HG02759 (cell line): ENCODE data around the gene DESI2.
"Not testable (repeated sequence)": the region's sequence is repeated elsewhere in the genome, so short reads cannot be mapped to it uniquely, and the experiment has no call there.

Experiments used
- ATAC-seq: cut with Tn5 transposase; IDR thresholded peaks from one replicate; pipeline ENCODE4 v1.9.1; 2021; ENCODE audit warnings: mild to moderate bottlenecking, moderate library complexity; ENCODE audit not compliant: unreplicated experiment

Gene DESI2

GRCh38 chr1:244654108-244655038 is 1.4 kb downstream of the DESI2 start:
- ATAC-seq = no peak

DNA sequence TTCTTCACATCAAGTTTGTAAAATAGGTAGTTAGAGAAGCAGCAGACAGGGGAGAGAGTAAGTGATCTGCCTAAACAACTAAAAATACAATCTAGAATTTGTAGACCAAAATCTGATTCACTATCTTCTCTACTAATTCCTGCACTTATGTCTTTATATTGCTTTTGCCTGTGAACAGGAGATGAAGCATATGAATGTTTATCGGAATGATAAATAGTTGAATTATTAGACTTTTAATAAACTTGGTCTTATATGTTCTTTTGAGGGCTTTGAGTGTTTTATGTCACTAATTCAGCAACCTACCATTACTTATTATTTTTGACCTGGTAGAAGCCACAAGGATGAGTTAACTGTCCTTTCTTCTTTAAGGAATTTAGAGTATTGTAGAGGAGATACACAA is 2.3 kb downstream of the DESI2 start:
- no peak for ATAC-seq

DNA sequence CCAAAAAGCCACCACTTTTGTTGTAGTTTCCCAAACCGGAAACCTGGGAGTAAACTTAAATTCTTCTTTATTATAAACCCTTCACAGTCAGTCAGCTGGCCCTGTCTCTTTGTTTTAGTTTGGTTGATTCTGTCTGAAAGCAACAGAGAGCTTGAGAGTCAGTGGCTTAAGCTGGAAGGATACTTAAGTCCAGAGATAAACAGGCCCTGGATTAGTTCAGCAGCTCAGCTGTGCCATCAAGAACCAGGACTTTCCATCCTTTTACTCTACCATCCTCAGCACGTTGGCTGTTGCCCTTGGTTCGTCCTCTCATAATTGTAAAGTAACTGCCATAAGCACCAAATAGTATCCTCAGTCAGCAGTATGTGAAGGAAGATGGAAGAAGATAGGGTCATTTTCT is 4.5 kb downstream of the DESI2 start:
- no peak for ATAC-seq

GRCh38 chr1:244659694-244660093 is 6.8 kb downstream of the DESI2 start:
- ATAC-seq = no peak

GRCh38 chr1:244660595-244660994 is 7.7 kb downstream of the DESI2 start:
- no peak for ATAC-seq

- ATAC-seq = not testable (repeated sequence)
Measured at GRCh38 chr1:244661569-244662312, 8.8 kb downstream of the DESI2 start.

- ATAC-seq = no peak
Measured at GRCh38 chr1:244662599-244662998, 9.7 kb downstream of the DESI2 start.

DNA sequence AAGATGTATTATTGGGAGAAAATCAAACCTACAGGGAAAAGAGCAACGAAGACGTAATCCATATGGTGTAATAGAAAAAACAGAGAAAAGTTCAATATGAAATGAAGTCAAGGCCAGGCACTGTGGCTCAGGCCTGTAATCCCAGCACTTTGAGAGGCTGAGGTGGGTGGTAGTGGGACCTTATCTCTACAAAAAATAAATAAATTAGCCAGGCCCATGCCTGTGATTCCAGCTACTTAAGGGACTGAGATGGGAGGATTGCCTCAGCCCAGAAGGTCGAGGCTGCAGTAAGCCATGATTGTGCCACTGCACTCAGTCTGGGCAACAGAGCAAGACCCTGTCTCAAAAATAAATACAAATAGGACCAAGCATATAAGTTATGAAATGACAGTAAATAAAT is 11.4 kb downstream of the DESI2 start:
- ATAC-seq = no peak

GRCh38 chr1:244665771-244666217 is 12.9 kb downstream of the DESI2 start:
- peak; percentile 88 for ATAC-seq

DNA sequence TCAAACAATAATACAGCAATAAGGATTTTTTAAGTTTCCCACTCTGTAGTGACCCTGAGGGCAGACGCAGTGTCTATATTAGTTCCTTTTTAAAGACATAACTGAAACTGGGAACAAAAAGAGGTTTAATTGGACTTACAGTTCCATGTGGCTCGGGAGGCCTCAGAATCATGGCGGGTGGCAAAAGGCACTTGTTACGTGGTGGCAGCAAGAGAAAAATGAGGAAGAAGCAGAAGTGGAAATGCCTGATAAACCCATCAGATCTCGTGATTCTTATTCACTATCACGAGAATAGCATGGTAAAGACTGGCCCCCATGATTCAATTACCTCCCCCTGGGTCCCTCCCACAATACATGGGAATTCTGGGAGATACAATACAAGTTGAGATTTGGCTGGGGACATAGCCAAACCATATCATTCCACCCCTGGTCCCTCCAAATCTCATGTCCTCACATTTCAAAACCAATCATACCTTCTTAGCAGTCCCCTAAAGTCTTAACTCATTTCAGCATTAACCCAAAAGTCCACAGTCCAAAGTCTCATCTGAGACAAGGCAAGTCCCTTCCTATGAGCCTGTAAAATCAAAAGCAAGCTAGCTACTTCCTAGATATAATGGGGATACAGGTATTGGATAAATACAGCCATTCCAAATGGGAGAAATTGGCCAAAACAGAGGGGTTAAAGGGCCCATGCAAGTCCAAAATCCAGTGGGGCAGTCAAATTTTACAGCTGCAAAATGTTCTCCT is 13.9 kb downstream of the DESI2 start:
- not testable (repeated sequence) for ATAC-seq

DNA sequence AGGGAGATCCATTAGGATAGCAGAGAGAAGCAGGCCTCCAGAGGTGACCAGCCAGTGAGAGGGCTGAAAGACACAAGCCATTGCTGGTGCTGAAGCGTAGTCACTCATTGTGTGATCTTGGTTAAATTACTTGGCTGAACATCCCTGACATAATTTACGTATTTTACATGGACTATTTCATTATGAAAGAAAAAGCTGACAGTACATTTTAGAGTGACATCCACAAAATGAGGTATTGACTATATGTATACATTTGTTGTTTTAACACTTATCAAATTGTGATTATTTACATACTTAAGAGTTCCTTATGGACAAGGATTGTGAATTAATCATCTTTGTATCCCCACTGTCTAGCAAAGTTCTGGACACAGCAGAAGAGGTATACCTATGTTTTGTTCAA is 14.9 kb downstream of the DESI2 start:
- ATAC-seq = no peak

GRCh38 chr1:244672946-244673682 is 20.2 kb downstream of the DESI2 start:
- ATAC-seq = no peak

DNA sequence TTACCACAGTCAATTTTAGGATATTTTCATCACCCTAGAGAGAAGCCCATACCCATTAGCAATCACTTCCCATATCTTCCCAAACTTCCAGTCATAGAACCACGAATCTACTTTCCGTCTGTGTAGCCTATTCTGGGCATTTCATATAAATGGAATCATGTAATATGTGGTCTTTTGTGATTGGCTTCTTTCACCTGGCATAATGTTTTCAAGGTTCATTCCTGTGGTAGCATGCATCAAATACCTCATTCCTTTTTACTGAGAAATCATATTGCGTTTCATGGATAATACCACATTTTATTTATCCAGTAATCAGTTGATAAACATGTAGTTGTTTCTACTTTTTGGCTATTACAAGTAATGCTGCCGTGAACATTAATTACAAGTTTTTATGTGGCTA is 21.5 kb downstream of the DESI2 start:
- ATAC-seq = no peak

DNA sequence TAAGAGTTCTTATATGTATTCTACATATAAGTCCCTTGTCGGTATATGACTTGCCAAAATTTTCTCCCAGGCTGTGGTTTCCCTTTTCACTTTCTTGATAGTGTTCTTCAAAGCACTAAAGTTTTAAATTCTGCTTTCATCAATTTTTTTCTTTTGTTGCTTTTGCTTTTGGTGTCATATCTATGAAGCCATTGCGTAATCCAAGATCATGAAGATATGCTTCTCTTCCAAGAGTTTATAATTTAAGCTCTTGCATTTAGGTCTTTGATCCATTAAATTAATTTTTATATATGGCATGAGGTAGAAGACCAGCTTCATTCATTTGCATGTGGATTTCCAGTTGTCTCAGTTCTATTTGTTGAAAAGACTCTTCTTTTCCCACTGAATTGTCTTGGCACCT is 22.2 kb downstream of the DESI2 start:
- ATAC-seq = no peak

GRCh38 chr1:244678697-244679096 is 25.8 kb downstream of the DESI2 start:
- no peak for ATAC-seq

DNA sequence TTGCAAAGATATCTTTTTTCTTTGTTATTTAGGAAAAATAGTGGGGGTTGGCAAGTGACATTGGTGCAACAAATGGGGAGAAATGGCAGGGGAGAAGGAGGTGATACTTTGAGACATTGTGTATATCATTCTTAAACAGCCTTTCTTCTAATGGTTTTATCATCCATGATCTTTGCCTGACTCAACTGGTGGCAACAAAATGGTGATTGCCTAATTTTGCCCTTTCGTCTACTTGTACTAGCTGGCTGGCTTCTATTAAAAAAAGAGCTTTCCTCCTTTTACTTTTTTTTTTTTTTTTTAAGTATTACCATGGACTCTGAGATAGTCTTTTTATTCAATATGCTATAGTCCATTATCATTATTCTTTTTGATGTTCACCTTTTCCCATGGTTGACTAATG is 27.7 kb downstream of the DESI2 start:
- ATAC-seq = no peak

DNA sequence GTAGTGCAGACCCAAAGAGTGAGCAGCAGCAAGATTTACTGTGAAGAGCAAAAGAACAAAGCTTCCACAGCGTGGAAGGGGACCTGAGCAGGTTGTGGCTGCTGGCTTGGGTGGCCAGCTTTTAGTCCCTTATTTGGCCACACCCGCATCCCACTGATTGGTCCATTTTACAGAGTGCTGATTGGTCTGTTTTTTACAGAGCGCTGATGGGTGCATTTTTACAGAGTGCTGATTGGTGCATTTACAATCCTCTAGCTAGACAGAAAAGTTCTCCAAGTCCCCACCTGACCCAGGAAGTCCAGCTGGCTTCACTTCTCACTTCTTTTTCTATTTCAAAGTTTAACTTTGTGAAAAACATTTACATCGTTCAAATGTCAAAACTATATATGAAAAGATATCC is 29.2 kb downstream of the DESI2 start:
- ATAC-seq = not testable (repeated sequence)

DNA sequence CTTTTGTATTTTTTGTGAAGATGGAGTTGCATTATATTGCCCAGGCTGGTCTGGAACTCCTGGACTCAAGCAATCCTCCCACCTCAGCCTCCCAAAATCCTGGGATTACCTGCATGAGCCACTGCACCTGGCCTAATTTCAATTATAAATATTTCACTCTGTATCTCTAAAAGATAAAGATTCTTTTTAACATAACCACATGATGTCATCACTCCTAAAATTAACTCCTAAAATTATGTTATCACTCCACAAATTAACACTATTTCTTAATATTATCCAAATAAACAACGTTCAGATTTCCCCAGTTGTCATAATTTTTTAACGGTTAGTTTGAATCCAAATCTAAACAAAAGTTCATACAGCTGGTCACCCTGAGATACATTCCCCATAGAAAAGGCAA is 43.0 kb downstream of the DESI2 start:
- no peak for ATAC-seq

- ATAC-seq = no peak
Measured at GRCh38 chr1:244699741-244700140, 46.8 kb downstream of the DESI2 start.

- no peak for ATAC-seq
Measured at GRCh38 chr1:244700808-244701207, 47.9 kb downstream of the DESI2 start.

DNA sequence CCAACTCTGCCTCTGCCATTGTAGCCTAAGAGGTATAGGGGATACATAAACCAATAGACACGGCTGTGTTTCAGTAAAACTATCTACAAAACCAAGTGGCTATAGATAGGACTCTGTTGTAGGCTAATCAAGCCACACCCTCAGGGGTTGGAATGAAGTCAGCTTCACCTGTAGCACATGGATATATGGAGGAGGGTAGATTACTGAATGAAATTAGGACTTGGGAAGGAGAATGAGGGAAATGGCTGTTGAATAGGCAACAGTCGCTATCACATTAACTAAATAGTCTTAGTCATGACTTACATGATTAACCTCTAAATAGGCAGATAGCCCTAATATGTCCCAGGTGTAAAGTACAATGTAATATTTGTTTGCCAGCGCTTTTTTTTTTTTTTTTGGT is 49.7 kb downstream of the DESI2 start:
- no peak for ATAC-seq
